CD4-positive, alpha-beta T cell treated with Interleukin-6 at 100 ng/mL for 8 hours (primary cell): ENCODE results near the gene CALHM2.
A peak's percentile ranks its signal among the peaks of the same experiment; 100 is the strongest.

Experiments used
- DNase-seq: peaks from one replicate; pipeline ENCODE4 v3.0.0-alpha.2; 2020; ENCODE audit warnings: mixed read lengths, low spot score

The CALHM2 gene

DNA sequence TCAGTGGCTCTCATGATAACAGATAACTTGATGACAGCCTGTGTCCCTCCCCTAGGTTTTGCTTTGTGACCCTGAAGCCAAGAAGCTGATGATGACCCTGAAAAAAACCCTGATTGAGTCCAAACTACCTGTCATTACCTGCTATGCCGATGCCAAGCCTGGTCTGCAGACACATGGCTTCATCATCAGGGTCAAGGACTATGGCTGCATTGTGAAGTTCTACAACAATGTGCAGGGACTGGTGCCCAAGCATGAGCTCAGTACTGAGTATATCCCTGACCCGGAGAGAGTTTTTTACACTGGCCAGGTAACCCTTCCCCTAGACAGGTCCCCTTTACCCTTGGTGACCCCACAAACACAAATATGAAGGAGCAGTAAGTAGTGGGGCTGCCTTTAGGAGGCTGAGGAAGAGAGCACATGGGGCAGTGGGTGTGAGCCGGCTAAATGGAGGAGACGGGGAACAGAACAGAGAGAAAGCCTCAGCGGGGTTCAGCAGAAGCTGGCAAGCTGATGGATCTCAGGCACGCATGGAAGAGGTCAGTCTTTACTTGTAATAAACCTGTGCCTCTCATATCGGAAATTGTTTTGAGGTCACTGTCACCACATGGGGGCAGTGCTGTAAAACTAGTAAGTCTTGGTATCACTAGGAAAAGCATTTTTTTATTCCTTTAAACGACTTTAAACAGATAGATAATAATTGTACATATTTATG lies 35.6 kb downstream of the CALHM2 start:
- DNase-seq: peak; percentile 63

DNA sequence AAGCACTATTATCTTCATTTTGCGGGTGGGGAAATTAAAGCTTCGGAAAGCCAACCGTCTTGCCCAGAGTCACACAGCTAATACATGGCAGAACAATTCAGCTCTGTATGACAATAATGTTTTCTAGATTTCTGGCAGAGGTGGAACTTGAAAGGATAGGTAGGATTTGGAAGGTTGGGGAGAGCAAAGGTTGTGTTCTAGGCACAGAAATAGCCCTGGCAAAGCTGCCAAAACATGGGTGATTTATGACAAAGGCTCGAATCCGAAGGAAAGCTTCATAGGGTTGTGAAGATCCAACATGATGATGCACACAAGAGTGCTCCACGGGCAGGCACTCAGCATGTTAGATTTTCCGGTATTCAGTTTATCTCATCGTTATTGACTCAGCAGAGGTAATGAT lies 36.6 kb downstream of the CALHM2 start:
- no peak for DNase-seq

DNA sequence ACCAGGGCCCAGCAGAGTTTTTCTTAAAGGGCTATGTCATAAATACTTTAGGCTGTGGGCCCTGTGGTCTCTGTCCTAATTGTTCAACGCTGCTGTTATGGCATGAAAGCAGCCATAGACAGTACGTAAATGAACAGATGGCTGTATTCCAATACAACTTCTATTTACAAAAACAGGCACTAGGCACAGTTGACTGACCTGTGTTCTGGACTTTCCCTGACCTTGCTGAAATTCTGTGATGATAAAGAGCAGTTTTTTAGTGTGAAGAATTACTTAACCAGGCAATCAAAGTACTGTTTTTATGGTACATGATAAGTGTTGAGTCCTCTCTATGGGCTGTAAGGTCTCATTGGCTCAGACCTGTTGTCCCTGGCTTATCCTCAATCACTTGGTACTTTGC lies 38.6 kb downstream of the CALHM2 start:
- no peak for DNase-seq

DNA sequence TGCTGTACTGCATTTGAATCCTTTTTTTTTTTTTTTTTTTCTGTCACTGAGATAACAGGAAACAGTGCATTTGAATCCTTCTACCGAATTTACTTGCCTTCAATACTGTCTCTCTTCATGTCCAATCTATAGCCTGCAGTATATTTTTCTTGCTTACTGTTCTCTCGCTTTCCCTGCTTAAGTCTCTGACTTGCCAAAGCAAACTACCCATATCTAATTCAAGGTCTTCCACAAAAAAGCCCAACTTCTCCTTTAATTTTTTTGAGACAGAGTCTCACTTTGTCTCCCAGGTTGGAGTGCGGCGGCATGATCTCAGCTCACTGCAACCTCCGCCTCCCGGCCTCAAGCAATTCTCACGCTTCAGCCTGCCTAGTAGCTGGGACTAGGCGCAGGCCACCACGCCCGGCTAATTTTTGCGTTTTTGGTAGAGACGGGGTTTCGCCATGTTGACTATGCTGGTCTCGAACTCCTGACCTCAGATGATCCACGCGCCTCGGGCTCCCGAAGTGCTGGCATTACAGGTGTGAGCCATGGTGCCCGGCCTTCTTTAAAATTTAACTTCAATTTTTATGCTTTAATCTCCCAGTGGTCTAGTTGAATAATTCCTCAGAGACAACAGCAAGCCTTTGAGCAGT lies 54.9 kb downstream of the CALHM2 start:
- DNase-seq: no peak

DNA sequence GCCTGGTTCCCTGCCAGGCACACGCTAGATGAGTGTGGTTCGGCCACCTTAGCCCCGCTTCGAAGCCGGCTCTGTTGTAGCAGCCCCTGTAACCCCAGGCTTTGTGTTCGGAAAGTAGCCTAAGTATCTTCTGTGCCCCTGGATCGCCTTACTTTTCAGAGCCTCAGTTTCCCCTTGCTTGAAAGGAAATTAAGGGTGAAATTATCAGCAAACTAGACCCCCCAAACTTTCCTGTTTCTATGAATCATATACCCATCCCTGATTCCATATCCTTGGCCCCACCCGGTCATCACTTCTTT lies 55.4 kb downstream of the CALHM2 start:
- DNase-seq: no peak
